ENCODE measurements around the gene PARD3. TPM values are rescaled to one million over a fixed set of nuclear protein-coding genes. Genes with fewer than 3 reads are reported as not detected.

PARD3 gene
- total RNA-seq, 4 donors from 2014 or later, result 39.2 to 124 (median 48.0) TPM

- H3K36me3 ChIP-seq, result no peaks in the 10 kb centered on the region
- no peak for DNase-seq
- TF ChIP-seq POLR2A (IDR thresholded peaks at IDR 0.05), result no peak
- TF ChIP-seq, protein P1, sequence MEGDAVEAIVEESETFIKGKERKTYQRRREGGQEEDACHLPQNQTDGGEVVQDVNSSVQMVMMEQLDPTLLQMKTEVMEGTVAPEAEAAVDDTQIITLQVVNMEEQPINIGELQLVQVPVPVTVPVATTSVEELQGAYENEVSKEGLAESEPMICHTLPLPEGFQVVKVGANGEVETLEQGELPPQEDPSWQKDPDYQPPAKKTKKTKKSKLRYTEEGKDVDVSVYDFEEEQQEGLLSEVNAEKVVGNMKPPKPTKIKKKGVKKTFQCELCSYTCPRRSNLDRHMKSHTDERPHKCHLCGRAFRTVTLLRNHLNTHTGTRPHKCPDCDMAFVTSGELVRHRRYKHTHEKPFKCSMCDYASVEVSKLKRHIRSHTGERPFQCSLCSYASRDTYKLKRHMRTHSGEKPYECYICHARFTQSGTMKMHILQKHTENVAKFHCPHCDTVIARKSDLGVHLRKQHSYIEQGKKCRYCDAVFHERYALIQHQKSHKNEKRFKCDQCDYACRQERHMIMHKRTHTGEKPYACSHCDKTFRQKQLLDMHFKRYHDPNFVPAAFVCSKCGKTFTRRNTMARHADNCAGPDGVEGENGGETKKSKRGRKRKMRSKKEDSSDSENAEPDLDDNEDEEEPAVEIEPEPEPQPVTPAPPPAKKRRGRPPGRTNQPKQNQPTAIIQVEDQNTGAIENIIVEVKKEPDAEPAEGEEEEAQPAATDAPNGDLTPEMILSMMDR (IDR thresholded peaks at IDR 0.05), result no peak
- no peaks in the 10 kb centered on the region for H3K27me3 ChIP-seq
- no peaks in the 10 kb centered on the region for H3K9me3 ChIP-seq
- no peak overlapping the region for H3K27ac ChIP-seq
- no peak overlapping the region for H3K4me3 ChIP-seq
- no peaks in the 10 kb centered on the region for H3K4me1 ChIP-seq
Observed at GRCh38 chr10:34151481-34151880, 663.6 kb downstream of the PARD3 start.

GRCh38 chr10:34150103-34150502, 665.0 kb downstream of the PARD3 start:
- Histone ChIP-seq H3K36me3 (no peaks in the 10 kb centered on the region), H3K27ac (no peak overlapping the region), H3K27me3 (no peaks in the 10 kb centered on the region), H3K9me3 (no peaks in the 10 kb centered on the region), H3K4me3 (no peak overlapping the region), H3K4me1 (no peaks in the 10 kb centered on the region)
- TF ChIP-seq, protein P1 (IDR thresholded peaks at IDR 0.05), result no peak
- TF ChIP-seq POLR2A (IDR thresholded peaks at IDR 0.05), result no peak
- DNase-seq, result no peak

DNA sequence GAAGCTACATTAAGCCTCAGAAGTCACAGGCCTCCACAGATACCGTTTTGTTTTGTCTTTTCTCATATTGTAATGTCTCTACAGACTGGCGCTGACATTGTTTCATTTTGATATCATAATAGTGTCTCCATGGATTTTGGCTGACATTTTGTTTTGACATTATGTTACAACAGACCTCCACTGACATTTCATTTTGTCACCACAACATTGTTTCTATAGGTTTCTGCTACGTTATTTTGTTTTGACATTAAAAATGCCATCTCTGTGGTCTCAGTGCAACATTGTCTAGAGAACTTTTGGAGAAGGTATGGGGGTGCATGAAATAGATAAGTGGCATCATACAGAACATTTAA, 666.8 kb downstream of the PARD3 start:
- no peak for TF ChIP-seq POLR2A (IDR thresholded peaks at IDR 0.05)
- TF ChIP-seq, protein P1 (IDR thresholded peaks at IDR 0.05), result no peak
- Histone ChIP-seq H3K27ac (no peak overlapping the region), H3K27me3 (no peaks in the 10 kb centered on the region), H3K9me3 (no peaks in the 10 kb centered on the region), H3K4me1 (no peaks in the 10 kb centered on the region), H3K4me3 (no peak overlapping the region), H3K36me3 (no peaks in the 10 kb centered on the region)
- no peak for DNase-seq

DNA sequence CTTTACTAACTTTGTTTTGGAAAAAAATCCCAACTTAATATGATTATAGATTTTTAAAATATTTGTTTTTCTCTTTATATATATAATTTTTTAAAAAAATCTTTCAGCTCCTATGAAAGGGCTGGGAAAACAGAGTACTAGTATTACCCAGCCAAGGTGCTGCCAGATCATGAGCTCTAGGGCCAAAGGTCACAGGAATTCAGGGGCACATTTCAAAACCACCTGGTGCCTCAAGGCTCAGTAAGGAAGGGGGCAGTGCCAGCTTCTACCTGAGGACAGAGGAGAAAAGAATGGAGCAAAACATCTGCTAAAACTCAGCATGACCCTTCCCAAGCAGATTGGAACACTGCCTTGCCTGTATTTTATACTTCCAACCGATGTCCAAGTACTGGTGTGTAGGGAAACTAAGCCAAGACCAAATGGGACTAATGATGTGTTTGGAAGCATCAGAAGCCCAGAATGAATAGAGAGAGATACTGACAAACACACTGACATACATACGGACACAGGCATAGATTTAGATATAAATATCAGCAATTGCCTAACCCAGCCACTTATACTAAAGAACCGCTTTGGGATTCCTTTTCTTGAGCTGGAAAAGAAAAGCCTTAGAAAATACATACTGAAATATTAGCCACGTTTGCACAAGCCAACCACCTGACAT, 667.3 kb downstream of the PARD3 start:
- no peaks in the 10 kb centered on the region for H3K27me3 ChIP-seq
- H3K36me3 ChIP-seq, result no peaks in the 10 kb centered on the region
- no peak for DNase-seq
- TF ChIP-seq POLR2A (IDR thresholded peaks at IDR 0.05), result no peak
- TF ChIP-seq, protein P1 (IDR thresholded peaks at IDR 0.05), result no peak
- H3K9me3 ChIP-seq, result no peaks in the 10 kb centered on the region
- H3K27ac ChIP-seq, result no peak overlapping the region
- H3K4me3 ChIP-seq, result no peak overlapping the region
- H3K4me1 ChIP-seq, result no peaks in the 10 kb centered on the region

GRCh38 chr10:34145715-34146114, 669.4 kb downstream of the PARD3 start:
- no peaks in the 10 kb centered on the region for H3K4me1 ChIP-seq
- no peak for DNase-seq
- no peak for TF ChIP-seq POLR2A (IDR thresholded peaks at IDR 0.05)
- TF ChIP-seq, protein P1 (IDR thresholded peaks at IDR 0.05), result no peak
- H3K27me3 ChIP-seq, result no peaks in the 10 kb centered on the region
- H3K27ac ChIP-seq, result no peak overlapping the region
- H3K4me3 ChIP-seq, result no peak overlapping the region
- no peaks in the 10 kb centered on the region for H3K9me3 ChIP-seq
- no peaks in the 10 kb centered on the region for H3K36me3 ChIP-seq

DNA sequence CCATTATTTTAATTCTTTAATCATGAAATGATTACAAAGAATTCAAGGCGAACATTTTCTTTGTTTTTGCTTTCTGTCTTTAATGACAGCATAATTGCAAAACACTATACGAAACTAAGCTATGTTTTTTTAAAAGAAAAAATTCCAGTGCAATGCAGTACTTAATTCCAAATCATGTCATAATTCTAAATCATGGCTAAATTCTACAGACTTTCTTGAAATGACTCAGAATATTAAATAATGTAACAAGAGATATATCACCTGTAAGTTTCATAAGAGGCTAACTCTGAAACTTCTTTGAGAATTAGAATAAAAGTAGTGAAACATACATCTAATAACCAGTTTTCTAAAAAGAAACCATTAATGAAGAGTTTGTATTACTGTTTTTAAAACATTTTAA, 671.6 kb downstream of the PARD3 start:
- Histone ChIP-seq H3K9me3 (no peaks in the 10 kb centered on the region), H3K4me3 (no peak overlapping the region), H3K4me1 (no peaks in the 10 kb centered on the region), H3K27me3 (no peaks in the 10 kb centered on the region), H3K27ac (no peak overlapping the region), H3K36me3 (no peaks in the 10 kb centered on the region)
- no peak for DNase-seq
- no peak for TF ChIP-seq POLR2A (IDR thresholded peaks at IDR 0.05)
- TF ChIP-seq, protein P1 (IDR thresholded peaks at IDR 0.05), result no peak

Measured in Peyer's patch (tissue), 4 donors.